K562 (cell line): Measurements from ENCODE around the gene CIAPIN1. TPM values are rescaled to one million over a fixed set of nuclear protein-coding genes. Genes with fewer than 3 reads are reported as not detected.
A peak's percentile ranks its signal among the peaks of the same experiment; 100 is the strongest.

Experiments
- DPF2 ChIP-seq: fragments of 450-650 bp; IDR thresholded peaks from 2 replicates; pipeline ENCODE4 v1.6.1; 2016
- ETV1 ChIP-seq: fragments of 450-650 bp; conservative IDR thresholded peaks from 2 replicates; pipeline ENCODE4 v1.6.1; 2016; ENCODE audit warnings: missing genetic modification characterization, control low read depth, low read depth, missing compliant biosample characterization
- KDM4B ChIP-seq, 2 experiments: fragments of 450-650 bp in 1 of 2; sonication (generic) in 1 of 2; IDR thresholded peaks; 2 replicates each; pipeline ENCODE4 v1.6.1; 2016 to 2017; ENCODE audit warnings: borderline replicate concordance in 2 of 2, antibody characterized with exemption in 1 of 2, low read depth in 1 of 2, mild to moderate bottlenecking in 1 of 2
- MYC ChIP-seq, 2 experiments: fragments of 250-450 bp in 1 of 2; sonication (Bioruptor Pico) in 1 of 2; IDR thresholded peaks; 2 replicates each; pipeline versions ENCODE4 v1.5.1 to v1.6.1; 2012 to 2021; ENCODE audit warnings: low read depth in 2 of 2, borderline replicate concordance in 1 of 2, improper control_type of control experiment in 1 of 2, low read length in 1 of 2, mild to moderate bottlenecking in 1 of 2, moderate library complexity in 1 of 2
- NCOR1 ChIP-seq: fragments of 450-650 bp; IDR thresholded peaks from 2 replicates; pipeline ENCODE4 v1.6.1; 2016; ENCODE audit warnings: mild to moderate bottlenecking, moderate library complexity
- PRPF4 ChIP-seq: fragments of 200-400 bp; formaldehyde crosslinking; IDR thresholded peaks from one replicate; pipeline ENCODE4 v1.6.1; 2017; ENCODE audit warnings: low read length, low read depth, mild to moderate bottlenecking; ENCODE audit not compliant: insufficient read depth, poor library complexity, severe bottlenecking
- RAD21 ChIP-seq, 2 experiments: fragments of 250-450 bp in 1 of 2; fragments of 450-650 bp in 1 of 2; sonication (Bioruptor Pico) in 1 of 2; formaldehyde crosslinking in 1 of 2; IDR thresholded peaks in 1 of 2; conservative IDR thresholded peaks in 1 of 2; 2 replicates each; pipeline versions ENCODE4 v1.4.0 to v1.8.0; 2020 to 2022; ENCODE audit warnings: mild to moderate bottlenecking in 2 of 2, moderate library complexity in 1 of 2
- SIN3A ChIP-seq, 2 experiments: fragments of 150-350 bp in 1 of 2; IDR thresholded peaks; 2 replicates each; pipeline ENCODE4 v1.6.1; 2011 to 2016; ENCODE audit warnings: borderline replicate concordance in 2 of 2, low read depth in 2 of 2, low read length in 2 of 2, mild to moderate bottlenecking in 2 of 2, moderate library complexity in 2 of 2; ENCODE audit not compliant: control insufficient read depth in 1 of 2
- SMARCA4 ChIP-seq: fragments of 450-650 bp; IDR thresholded peaks from 2 replicates; pipeline ENCODE4 v1.6.1; 2016
- SMARCE1 ChIP-seq: fragments of 450-650 bp; IDR thresholded peaks from 2 replicates; pipeline ENCODE4 v1.7.1; 2016; ENCODE audit warnings: mild to moderate bottlenecking
- ZBTB7A ChIP-seq: IDR thresholded peaks from 2 replicates; pipeline ENCODE4 v1.6.1; 2011; ENCODE audit warnings: low read depth, mild to moderate bottlenecking, low read length, moderate library complexity, borderline replicate concordance; ENCODE audit not compliant: control insufficient read depth
- ZEB2 ChIP-seq: fragments of 450-650 bp; IDR thresholded peaks from 2 replicates; pipeline ENCODE4 v1.6.1; 2016
- ZFP30 ChIP-seq: fragments of 250-450 bp; sonication (Bioruptor Pico); IDR thresholded peaks from 2 replicates; pipeline ENCODE4 v1.8.0; 2022; ENCODE audit warnings: moderate library complexity, mild to moderate bottlenecking, inconsistent platforms, borderline replicate concordance
- polyA plus RNA-seq, 8 experiments: library from polyadenylated mRNA; depleted of rRNA in 4 of 8; stranded (reverse) in 5 of 8; unstranded in 3 of 8; fragments of >200 nt; fragmentation: Nextera tagmentation in 2 of 8; fragmentation: Illumina TruSeq in 1 of 8; extraction: Ambion mirVana in 2 of 8; extraction: Trizol in 1 of 8; gene quantifications; 2 replicates each; pipeline versions ENCODE4 v1.2.1 to v1.2.3, GENCODE V29; 2011 to 2014; ENCODE audit warnings: inconsistent platforms in 1 of 8, missing spikeins in 1 of 8
- total RNA-seq, 7 experiments: library from RNA; depleted of rRNA in 6 of 7; stranded (reverse); fragments of >200 nt in 6 of 7; fragmentation: Illumina TruSeq in 2 of 7; extraction: Trizol in 2 of 7; gene quantifications; 2 replicates each; pipeline versions ENCODE4 v1.2.1 to v1.2.3, GENCODE V29; 2011 to 2021; ENCODE audit warnings: low replicate concordance in 1 of 7
- TF ChIP-seq, protein P1 (sequence below), 2 experiments: fragments of 450-650 bp; formaldehyde crosslinking in 1 of 2; IDR thresholded peaks; 2 replicates each; pipeline versions ENCODE4 v1.4.0 to v1.6.1; 2014 to 2020; ENCODE audit warnings: mild to moderate bottlenecking in 2 of 2, borderline replicate concordance in 1 of 2, low read depth in 1 of 2
- TF ChIP-seq, protein P2 (sequence below): fragments of 450-650 bp; IDR thresholded peaks from 2 replicates; pipeline ENCODE4 v1.6.1; 2016

Gene CIAPIN1
- total and polyA plus RNA-seq, 9 of the 15 experiments (the other 6 are each of a cell fraction or from before 2014, with no cell fraction given): 71.8 to 263 (median 95.7) TPM

DNA sequence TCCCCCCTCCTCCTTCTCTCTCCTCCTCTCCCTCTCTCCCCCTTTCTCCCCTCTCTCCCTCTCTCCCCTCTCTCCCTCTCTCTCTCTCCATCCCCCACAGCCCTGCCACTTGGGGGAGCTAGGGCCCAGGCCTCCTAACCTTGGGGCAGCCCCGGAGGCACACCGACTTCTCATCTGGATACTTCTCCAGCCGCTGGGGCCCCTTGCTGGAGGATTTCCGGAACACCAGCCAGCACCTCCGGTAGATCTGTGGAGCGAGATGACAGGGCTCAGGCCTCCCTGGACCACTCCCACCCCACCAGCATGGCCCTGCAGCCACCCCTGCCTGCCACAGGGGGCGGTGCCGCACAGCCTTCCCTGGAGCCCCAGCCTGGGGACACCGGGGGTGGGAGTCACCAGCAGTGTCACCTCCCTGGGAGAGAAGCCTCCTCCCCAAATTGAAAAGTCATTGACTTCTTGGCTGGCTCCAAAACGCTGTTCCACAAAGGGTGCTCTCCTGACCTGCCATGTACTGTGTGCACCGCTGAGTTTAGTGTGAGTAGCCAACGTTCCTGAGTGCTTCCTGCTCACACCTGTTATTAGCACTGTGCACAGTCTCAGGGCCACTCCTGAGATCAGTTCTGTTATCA, 28.6 kb upstream of the CIAPIN1 start (continued):
- TF ChIP-seq, protein P1, sequence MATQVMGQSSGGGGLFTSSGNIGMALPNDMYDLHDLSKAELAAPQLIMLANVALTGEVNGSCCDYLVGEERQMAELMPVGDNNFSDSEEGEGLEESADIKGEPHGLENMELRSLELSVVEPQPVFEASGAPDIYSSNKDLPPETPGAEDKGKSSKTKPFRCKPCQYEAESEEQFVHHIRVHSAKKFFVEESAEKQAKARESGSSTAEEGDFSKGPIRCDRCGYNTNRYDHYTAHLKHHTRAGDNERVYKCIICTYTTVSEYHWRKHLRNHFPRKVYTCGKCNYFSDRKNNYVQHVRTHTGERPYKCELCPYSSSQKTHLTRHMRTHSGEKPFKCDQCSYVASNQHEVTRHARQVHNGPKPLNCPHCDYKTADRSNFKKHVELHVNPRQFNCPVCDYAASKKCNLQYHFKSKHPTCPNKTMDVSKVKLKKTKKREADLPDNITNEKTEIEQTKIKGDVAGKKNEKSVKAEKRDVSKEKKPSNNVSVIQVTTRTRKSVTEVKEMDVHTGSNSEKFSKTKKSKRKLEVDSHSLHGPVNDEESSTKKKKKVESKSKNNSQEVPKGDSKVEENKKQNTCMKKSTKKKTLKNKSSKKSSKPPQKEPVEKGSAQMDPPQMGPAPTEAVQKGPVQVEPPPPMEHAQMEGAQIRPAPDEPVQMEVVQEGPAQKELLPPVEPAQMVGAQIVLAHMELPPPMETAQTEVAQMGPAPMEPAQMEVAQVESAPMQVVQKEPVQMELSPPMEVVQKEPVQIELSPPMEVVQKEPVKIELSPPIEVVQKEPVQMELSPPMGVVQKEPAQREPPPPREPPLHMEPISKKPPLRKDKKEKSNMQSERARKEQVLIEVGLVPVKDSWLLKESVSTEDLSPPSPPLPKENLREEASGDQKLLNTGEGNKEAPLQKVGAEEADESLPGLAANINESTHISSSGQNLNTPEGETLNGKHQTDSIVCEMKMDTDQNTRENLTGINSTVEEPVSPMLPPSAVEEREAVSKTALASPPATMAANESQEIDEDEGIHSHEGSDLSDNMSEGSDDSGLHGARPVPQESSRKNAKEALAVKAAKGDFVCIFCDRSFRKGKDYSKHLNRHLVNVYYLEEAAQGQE (IDR thresholded peaks at IDR 0.05; ENCODE audit: borderline replicate concordance): peak; percentile 58; the same call in 1 of the 2 replicates
- TF ChIP-seq, protein P1 (CRISPR knock-in tag; IDR thresholded peaks at IDR 0.05; ENCODE audit: low read depth): no peak
- TF ChIP-seq ZBTB7A: peak; percentile 96; the same call in 1 of the 2 replicates
- 0 out of 2 replicates have a peak, but pooled peaks have one; percentile 22 for TF ChIP-seq ZEB2
- TF ChIP-seq NCOR1: no peak
- no peak for TF ChIP-seq ZFP30 (CRISPR knock-in tag)
- TF ChIP-seq, protein P2, sequence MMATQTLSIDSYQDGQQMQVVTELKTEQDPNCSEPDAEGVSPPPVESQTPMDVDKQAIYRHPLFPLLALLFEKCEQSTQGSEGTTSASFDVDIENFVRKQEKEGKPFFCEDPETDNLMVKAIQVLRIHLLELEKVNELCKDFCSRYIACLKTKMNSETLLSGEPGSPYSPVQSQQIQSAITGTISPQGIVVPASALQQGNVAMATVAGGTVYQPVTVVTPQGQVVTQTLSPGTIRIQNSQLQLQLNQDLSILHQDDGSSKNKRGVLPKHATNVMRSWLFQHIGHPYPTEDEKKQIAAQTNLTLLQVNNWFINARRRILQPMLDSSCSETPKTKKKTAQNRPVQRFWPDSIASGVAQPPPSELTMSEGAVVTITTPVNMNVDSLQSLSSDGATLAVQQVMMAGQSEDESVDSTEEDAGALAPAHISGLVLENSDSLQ: peak; percentile 47; the same call in 1 of the 2 replicates
- TF ChIP-seq SIN3A (IDR thresholded peaks at IDR 0.05; ENCODE audit: borderline replicate concordance in 2 of 2, control insufficient read depth in 1 of 2, low read depth in 2 of 2, low read length in 2 of 2): peak in 1 of 2 experiments; percentile 62; a peak in 1 of 4 replicates
- peak; percentile 60 for TF ChIP-seq SMARCA4
- 0 out of 4 replicates have a peak, but pooled peaks of 1 of the 2 experiments have one; percentile 22 for TF ChIP-seq KDM4B (IDR thresholded peaks at IDR 0.05; ENCODE audit: borderline replicate concordance in 2 of 2, low read depth in 1 of 2)
- peak; percentile 87 for TF ChIP-seq ETV1 (tag)
- no peak for TF ChIP-seq PRPF4
- TF ChIP-seq RAD21 (CRISPR knock-in tag; conservative IDR thresholded peaks at IDR 0.05 in 1 of 2, IDR thresholded peaks at IDR 0.05 in 1 of 2): peak; percentile 59 to 72; a peak in 3 of 4 replicates
- TF ChIP-seq DPF2: 0 out of 2 replicates have a peak, but pooled peaks have one; percentile 22
- peak; percentile 45; the same call in 1 of the 2 replicates for TF ChIP-seq MYC (IDR thresholded peaks at IDR 0.05; ENCODE audit: low read depth, low read length)
- TF ChIP-seq MYC (CRISPR knock-in tag; IDR thresholded peaks at IDR 0.05; ENCODE audit: borderline replicate concordance, low read depth): no peak
- peak; percentile 66; the same call in 1 of the 2 replicates for TF ChIP-seq SMARCE1
